Non-pigmented ciliary epithelial cell (primary cell): Measurements from ENCODE around the gene ACAD10.
"Not testable (repeated sequence)": the region's sequence is repeated elsewhere in the genome, so short reads cannot be mapped to it uniquely, and the experiment has no call there.

Experiments used
- DNase-seq: peaks from one replicate; pipeline ENCODE4 v3.0.0-alpha.2; 2010; ENCODE audit warnings: low read depth

The ACAD10 gene

GRCh38 chr12:111687255-111687654 is 1.4 kb downstream of the ACAD10 start:
- no peak for DNase-seq

DNA sequence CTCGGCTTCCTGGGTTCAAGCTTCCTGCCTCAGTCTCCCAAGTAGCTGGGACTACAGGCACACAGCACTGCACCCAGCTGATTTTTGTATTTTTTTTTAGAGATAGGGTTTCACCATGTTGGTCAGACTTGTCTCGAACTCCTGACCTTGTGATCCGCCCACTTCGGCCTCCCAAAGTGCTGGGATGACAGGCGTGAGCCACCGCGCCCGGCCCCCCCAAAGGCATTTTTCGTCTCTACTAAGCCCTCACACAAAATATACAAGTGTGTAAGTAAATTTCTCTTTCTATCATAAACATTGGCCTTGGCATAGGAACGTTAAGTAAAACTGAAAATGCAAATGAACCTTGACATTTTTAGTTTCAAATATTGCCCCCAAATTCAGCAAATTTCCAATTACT is 2.1 kb downstream of the ACAD10 start:
- DNase-seq, result no peak

GRCh38 chr12:111691262-111691661 is 5.4 kb downstream of the ACAD10 start:
- no peak for DNase-seq

DNA sequence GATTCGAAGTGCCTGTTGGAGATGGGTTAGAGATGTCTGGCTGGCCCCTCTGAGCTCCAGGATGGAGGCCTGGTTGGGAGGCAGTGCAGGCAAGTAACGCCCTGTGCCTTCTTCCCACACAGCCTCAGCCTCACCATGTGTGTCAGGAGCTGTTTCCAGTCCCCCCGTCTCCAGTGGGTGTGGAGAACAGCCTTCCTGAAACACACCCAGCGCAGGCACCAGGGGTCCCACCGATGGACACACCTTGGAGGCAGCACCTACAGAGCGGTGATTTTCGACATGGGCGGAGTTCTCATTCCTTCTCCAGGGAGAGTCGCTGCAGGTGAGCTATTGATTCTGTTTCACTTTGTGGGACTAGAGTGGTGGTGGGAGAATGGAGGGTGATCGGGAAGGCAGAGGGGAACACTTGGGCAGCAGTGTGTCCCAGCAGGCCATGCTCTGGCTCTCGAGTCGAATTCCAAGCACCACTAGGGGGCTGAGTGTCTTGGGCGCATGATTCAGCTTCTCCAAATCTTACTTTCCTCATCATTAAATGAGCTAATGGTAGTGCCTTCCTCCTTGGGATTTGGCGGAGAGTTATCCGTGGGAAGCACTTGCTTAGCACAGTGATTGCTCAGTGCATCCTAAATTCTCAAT is 6.8 kb downstream of the ACAD10 start:
- no peak for DNase-seq

GRCh38 chr12:111693818-111694217 is 8.0 kb downstream of the ACAD10 start:
- DNase-seq, result no peak

GRCh38 chr12:111699962-111700361 is 14.1 kb downstream of the ACAD10 start:
- no peak for DNase-seq

GRCh38 chr12:111705672-111706071 is 19.8 kb downstream of the ACAD10 start:
- DNase-seq, result no peak

DNA sequence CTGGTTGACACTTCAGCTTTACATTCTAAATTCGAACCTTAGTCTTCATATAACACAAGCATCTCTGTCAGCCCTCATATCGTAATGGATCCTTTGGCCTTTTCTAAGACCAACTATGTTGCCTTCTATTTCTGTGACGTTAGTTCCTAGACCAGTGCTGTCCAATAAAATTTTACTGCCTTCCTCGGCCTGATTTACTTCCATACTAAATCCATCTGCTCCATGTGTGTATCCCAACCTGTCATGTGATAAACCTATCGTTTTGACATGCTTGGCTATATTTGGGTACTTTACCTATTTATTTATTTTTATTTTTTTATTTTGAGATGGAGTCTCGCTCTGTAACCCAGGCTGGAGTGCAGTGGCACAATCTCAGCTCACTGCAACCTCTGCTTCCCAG is 20.3 kb downstream of the ACAD10 start:
- no peak for DNase-seq

- DNase-seq, result no peak
Measured at GRCh38 chr12:111715279-111715678, 29.4 kb downstream of the ACAD10 start.

GRCh38 chr12:111719316-111719715 is 33.5 kb downstream of the ACAD10 start:
- DNase-seq, result not testable (repeated sequence)

DNA sequence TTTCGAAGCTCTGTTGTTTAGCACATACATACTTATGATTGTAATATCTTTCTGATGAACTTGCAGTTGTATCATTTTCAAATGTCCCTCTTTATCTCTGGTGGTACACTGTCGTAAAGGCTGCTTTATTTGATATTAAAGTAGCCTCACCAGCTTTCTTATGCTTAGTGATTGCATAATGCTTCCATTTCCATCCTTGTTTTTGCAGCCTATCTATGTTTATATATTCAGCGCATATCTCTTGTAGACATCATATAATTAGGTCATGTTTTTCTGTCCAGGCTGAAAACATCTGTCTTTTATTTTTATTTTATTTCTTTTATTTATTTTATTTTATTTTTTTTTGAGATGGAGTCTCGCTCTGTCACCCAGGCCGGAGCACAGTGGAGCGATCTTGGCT is 34.6 kb downstream of the ACAD10 start:
- DNase-seq, result no peak

DNA sequence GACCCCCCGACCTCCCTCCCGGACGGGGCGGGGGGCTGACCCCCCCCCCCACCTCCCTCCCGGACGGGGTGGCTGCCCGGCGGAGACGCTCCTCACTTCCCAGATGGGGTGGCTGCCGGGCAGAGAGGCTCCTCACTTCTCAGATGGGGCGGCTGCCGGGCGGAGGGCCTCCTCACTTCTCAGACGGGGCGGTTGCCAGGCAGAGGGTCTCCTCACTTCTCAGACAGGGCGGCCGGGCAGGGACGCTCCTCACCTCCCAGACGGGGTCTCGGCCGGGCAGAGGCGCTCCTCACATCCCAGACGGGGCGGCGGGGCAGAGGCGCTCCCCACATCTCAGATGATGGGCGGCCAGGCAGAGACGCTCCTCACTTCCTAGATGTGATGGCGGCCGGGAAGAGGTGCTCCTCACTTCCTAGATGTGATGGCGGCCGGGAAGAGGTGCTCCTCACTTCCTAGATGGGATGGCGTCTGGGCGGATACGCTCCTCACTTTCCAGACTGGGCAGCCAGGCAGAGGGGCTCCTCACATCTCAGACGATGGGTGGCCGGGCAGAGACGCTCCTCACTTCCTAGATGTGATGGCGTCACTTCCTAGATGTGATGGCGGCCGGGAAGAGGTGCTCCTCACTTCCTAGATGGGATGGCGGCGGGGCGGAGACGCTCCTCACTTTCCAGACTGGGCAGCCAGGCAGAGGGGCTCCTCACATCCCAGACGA is 38.0 kb downstream of the ACAD10 start:
- DNase-seq, result not testable (repeated sequence)

GRCh38 chr12:111728795-111729194 is 42.9 kb downstream of the ACAD10 start:
- DNase-seq, result no peak

DNA sequence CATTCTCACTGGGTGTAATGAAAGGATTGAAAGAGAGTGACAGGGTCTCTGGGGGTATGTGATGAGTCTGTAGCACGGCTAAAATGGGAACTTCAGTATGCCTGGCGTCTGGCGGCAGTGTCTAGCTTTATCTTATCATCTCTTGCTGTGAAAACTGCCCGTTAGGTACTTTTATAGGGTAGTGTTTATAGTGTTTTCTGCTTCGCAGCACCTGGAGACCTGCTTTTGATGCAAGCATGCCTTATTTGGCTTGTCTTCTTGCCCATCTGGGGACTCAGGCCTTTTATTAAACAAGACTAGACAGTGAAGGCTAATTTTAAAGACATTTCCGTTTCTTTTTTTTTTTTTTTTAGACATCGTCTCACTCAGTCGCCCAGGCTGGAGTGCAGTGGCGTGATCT is 44.6 kb downstream of the ACAD10 start:
- DNase-seq, result no peak

- DNase-seq, result no peak
Measured at GRCh38 chr12:111732786-111733185, 46.9 kb downstream of the ACAD10 start.

- DNase-seq, result no peak
Measured at GRCh38 chr12:111733340-111733915, 47.6 kb downstream of the ACAD10 start.

GRCh38 chr12:111739524-111739923 is 53.7 kb downstream of the ACAD10 start:
- not testable (repeated sequence) for DNase-seq

GRCh38 chr12:111741235-111741812 is 55.5 kb downstream of the ACAD10 start:
- DNase-seq, result no peak

- no peak for DNase-seq
Measured at GRCh38 chr12:111745211-111745610, 59.4 kb downstream of the ACAD10 start.

GRCh38 chr12:111747333-111747732 is 61.5 kb downstream of the ACAD10 start:
- no peak for DNase-seq

GRCh38 chr12:111748151-111748672 is 62.4 kb downstream of the ACAD10 start:
- no peak for DNase-seq

DNA sequence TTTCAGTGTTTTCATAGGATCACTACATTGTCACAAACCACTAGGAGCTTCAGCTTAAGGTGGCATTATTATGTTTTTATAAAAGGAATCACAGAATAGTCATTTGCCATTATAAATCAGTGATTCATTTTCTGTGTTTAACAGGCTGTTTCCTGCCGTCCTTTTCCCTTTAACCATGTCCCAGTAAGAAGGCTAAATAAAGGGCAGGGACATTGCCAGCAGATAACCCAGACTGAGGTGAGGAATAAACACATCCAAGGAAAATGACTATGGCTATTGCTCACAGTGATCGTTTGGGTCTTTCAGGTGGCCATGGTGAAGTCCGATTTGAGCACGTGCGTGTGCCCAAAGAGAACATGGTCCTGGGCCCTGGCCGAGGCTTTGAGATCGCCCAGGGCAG is 63.0 kb downstream of the ACAD10 start:
- no peak for DNase-seq

- no peak for DNase-seq
Measured at GRCh38 chr12:111749391-111749790, 63.5 kb downstream of the ACAD10 start.
